ENCODE measurements around the gene LY6G6D. TPM values are rescaled to one million over a fixed set of nuclear protein-coding genes. Genes with fewer than 3 reads are reported as not detected.

LY6G6D gene
- total and polyA plus RNA-seq, 2 of the 13 experiments (the other 11 are each of a cell fraction or from before 2014, with no cell fraction given) = not detected

DNA sequence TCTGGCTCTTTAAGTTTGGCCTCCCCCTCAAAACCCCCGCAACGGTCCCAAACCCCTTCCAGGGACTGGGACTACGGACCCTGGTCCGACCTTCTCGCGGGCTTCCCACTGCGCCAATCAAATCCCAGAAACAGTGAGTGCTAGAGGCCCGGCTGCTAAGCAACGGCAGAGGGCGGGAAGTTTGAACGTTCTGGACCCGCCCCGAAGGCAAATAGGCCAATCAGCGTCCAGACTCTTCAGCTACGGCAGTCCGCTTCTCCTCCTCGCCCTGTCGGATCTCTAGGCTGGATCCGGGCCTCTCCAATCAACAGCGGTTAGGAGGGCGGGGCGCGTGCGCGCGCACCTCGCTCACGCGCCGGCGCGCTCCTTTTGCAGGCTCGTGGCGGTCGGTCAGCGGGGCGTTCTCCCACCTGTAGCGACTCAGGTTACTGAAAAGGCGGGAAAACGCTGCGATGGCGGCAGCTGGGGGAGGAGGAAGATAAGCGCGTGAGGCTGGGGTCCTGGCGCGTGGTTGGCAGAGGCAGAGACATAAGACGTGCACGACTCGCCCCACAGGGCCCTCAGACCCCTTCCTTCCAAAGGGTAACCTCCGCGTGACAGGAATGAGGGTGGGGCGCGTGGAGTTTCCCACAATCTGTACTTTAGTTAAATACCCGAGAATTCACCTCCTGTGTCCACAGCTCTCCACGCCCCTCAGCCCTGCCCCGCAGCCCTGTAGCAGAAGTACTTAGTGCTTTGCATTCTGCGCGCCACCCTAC lies 24.7 kb downstream of the LY6G6D start, which contains the start of gene MSH5 (continued):
- no peak; the same call in none of the 2 replicates for TF ChIP-seq MIXL1 (CRISPR knock-in tag; IDR thresholded peaks at IDR 0.05)
- TF ChIP-seq NKX3-1 (CRISPR knock-in tag; IDR thresholded peaks at IDR 0.05) = peak; percentile 94
- TF ChIP-seq, protein P1, sequence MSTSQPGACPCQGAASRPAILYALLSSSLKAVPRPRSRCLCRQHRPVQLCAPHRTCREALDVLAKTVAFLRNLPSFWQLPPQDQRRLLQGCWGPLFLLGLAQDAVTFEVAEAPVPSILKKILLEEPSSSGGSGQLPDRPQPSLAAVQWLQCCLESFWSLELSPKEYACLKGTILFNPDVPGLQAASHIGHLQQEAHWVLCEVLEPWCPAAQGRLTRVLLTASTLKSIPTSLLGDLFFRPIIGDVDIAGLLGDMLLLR (CRISPR knock-in tag; IDR thresholded peaks at IDR 0.05) = peak; percentile 97
- no peak; the same call in 1 of the 2 replicates for TF ChIP-seq ZMYM3 (CRISPR knock-in tag; IDR thresholded peaks at IDR 0.05)
- TF ChIP-seq HOXD1 (CRISPR knock-in tag; IDR thresholded peaks at IDR 0.05) = peak; percentile 32
- peak; percentile 69; the same call in 1 of the 2 replicates for TF ChIP-seq TFAP4 (IDR thresholded peaks at IDR 0.05; ENCODE audit: borderline replicate concordance, low read depth)
- 0 out of 2 replicates have a peak, but pooled peaks have one; percentile 79 for TF ChIP-seq PAWR (CRISPR knock-in tag; IDR thresholded peaks at IDR 0.05; ENCODE audit: borderline replicate concordance)
- TF ChIP-seq ARID5B (CRISPR knock-in tag; IDR thresholded peaks at IDR 0.05) = peak; percentile 41; the same call in 1 of the 2 replicates
- TF ChIP-seq, protein P2, sequence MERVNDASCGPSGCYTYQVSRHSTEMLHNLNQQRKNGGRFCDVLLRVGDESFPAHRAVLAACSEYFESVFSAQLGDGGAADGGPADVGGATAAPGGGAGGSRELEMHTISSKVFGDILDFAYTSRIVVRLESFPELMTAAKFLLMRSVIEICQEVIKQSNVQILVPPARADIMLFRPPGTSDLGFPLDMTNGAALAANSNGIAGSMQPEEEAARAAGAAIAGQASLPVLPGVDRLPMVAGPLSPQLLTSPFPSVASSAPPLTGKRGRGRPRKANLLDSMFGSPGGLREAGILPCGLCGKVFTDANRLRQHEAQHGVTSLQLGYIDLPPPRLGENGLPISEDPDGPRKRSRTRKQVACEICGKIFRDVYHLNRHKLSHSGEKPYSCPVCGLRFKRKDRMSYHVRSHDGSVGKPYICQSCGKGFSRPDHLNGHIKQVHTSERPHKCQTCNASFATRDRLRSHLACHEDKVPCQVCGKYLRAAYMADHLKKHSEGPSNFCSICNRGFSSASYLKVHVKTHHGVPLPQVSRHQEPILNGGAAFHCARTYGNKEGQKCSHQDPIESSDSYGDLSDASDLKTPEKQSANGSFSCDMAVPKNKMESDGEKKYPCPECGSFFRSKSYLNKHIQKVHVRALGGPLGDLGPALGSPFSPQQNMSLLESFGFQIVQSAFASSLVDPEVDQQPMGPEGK (CRISPR knock-in tag; IDR thresholded peaks at IDR 0.05) = peak; percentile 97
- TF ChIP-seq, protein P3, sequence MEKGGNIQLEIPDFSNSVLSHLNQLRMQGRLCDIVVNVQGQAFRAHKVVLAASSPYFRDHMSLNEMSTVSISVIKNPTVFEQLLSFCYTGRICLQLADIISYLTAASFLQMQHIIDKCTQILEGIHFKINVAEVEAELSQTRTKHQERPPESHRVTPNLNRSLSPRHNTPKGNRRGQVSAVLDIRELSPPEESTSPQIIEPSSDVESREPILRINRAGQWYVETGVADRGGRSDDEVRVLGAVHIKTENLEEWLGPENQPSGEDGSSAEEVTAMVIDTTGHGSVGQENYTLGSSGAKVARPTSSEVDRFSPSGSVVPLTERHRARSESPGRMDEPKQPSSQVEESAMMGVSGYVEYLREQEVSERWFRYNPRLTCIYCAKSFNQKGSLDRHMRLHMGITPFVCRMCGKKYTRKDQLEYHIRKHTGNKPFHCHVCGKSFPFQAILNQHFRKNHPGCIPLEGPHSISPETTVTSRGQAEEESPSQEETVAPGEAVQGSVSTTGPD (CRISPR knock-in tag; IDR thresholded peaks at IDR 0.05) = peak; percentile 70
- TF ChIP-seq MXD3 (CRISPR knock-in tag; IDR thresholded peaks at IDR 0.05) = peak; percentile 99
- TF ChIP-seq ZNF468 (CRISPR knock-in tag; IDR thresholded peaks at IDR 0.05) = 0 out of 2 replicates have a peak, but pooled peaks have one; percentile 56
- TF ChIP-seq KMT2A (CRISPR knock-in tag; IDR thresholded peaks at IDR 0.05) = peak; percentile 60; the same call in 1 of the 2 replicates
- TF ChIP-seq FOXK2 (IDR thresholded peaks at IDR 0.05) = no peak
- TF ChIP-seq ZBTB8A (CRISPR knock-in tag; IDR thresholded peaks at IDR 0.05; ENCODE audit: borderline replicate concordance, low read depth) = peak; percentile 80; the same call in 1 of the 2 replicates
- no peak for TF ChIP-seq KLF9 (CRISPR knock-in tag; IDR thresholded peaks at IDR 0.05; ENCODE audit: low read depth)
- peak; percentile 98 for TF ChIP-seq ZNF333 (CRISPR knock-in tag; IDR thresholded peaks at IDR 0.05; ENCODE audit: borderline replicate concordance)
- TF ChIP-seq SOX6 (IDR thresholded peaks at IDR 0.05) = no peak
- TF ChIP-seq SOX6 (CRISPR knock-in tag; IDR thresholded peaks at IDR 0.05) = peak; percentile 87
- peak; percentile 76; the same call in 1 of the 2 replicates for TF ChIP-seq RFXANK (CRISPR knock-in tag; IDR thresholded peaks at IDR 0.05)
- peak; percentile 73; the same call in 1 of the 2 replicates for TF ChIP-seq ZNF343 (CRISPR knock-in tag; IDR thresholded peaks at IDR 0.05)
- TF ChIP-seq ETV6 (CRISPR knock-in tag; conservative IDR thresholded peaks at IDR 0.05) = peak; percentile 98

Measured in HepG2 (cell line).